Erythroblast (primary cell): ENCODE results near the gene EEF1AKMT2.

Source experiments
- GATA1 ChIP-seq: IDR thresholded peaks from 2 replicates; pipeline ENCODE4 v1.6.1; 2011; ENCODE audit warnings: low read depth, mild to moderate bottlenecking, control low read depth, low read length, moderate library complexity
- POLR2A ChIP-seq: IDR thresholded peaks from 2 replicates; pipeline ENCODE4 v1.6.1; 2011; ENCODE audit warnings: mild to moderate bottlenecking, low read length

DNA sequence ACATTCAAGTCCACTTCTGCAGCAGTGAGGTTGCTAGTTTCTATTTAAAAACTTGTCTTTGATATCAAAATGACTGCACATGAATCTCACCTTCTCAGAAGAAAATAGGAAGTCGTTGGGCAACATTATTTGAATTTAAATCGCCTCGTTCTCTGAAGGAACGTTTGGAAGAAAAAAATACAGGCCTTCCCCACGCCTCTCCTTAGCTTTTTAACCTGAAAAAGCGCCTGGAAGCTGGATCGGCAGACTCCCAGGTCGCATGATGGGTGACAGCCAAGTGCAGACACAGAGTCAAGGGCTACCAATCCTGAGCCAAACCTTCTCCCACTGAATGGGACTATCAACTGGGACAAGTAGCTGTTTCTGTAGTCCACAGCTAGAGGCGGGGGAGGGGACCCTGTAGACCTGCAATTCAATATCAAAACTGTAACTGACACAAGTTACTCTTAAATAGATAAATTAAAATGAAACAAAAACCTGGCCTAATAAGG lies 49.7 kb downstream of the EEF1AKMT2 start:
- TF ChIP-seq POLR2A = no peak
- TF ChIP-seq GATA1 = no peak
